ENCODE measurements around the gene PMS1. TPM values are rescaled to one million over a fixed set of nuclear protein-coding genes. Genes with fewer than 3 reads are reported as not detected.
A peak's percentile ranks its signal among the peaks of the same experiment; 100 is the strongest.

PMS1 gene
- total and polyA plus RNA-seq, 12 donors = 8.0 to 32.7 (median 19.2) TPM

DNA sequence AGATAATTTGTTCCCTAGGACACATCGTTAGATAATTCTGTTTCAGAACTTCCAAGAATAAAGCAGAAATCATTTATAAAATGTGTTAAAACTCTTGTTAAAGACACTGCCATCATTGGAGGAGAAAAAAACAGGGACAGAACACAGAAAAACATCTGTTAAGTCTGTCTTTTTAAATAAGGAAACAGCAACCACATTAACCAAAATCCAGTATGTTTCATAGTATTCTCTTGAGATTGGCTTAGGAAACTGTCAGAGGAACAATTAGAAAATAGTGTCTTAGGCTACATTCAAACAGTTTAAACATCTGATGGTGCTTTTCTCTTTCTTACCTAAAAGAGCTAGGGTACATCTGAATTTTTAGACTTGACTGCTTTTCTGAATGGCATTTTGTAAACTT lies 81.6 kb downstream of the PMS1 start:
- no peak for DNase-seq
- intact Hi-C loops (cut with DNase I) = no loop called here
- TF ChIP-seq CTCF (IDR thresholded peaks at IDR 0.05) = no peak
- no peak for TF ChIP-seq POLR2A (IDR thresholded peaks at IDR 0.05)
- no peaks in the 10 kb centered on the region for H3K27me3 ChIP-seq
- H3K4me3 ChIP-seq = no peak overlapping the region
- H3K9me3 ChIP-seq (replicated peaks in 1 of 3) = no peaks in the 10 kb centered on the region
- peaks cover 4 to 8% of the 10 kb centered on the region in 2 donors for H3K4me1 ChIP-seq (replicated peaks in 1 of 2)
- WGBS, 4 donors = 84 to 94% (median 91%) methylated on average over 1 of the region's 1 CpG
- no peak overlapping the region for H3K27ac ChIP-seq
- H3K36me3 ChIP-seq (replicated peaks in 1 of 2) = no peaks in the 10 kb centered on the region

GRCh38 chr2:189866296-189866695 lies 82.0 kb downstream of the PMS1 start:
- no peaks in the 10 kb centered on the region for H3K9me3 ChIP-seq (replicated peaks in 1 of 3)
- peaks cover 4 to 8% of the 10 kb centered on the region in 2 donors for H3K4me1 ChIP-seq (replicated peaks in 1 of 2)
- H3K27me3 ChIP-seq = no peaks in the 10 kb centered on the region
- H3K4me3 ChIP-seq = no peak overlapping the region
- TF ChIP-seq POLR2A (IDR thresholded peaks at IDR 0.05) = no peak
- no peak for TF ChIP-seq CTCF (IDR thresholded peaks at IDR 0.05)
- 100% methylated on average over 1 of the region's 1 CpG for WGBS, 4 donors
- no peak for DNase-seq
- intact Hi-C loops (cut with DNase I) = no loop called here
- H3K27ac ChIP-seq = no peak overlapping the region
- no peaks in the 10 kb centered on the region for H3K36me3 ChIP-seq (replicated peaks in 1 of 2)

- Histone ChIP-seq H3K36me3 (replicated peaks in 1 of 2) (no peaks in the 10 kb centered on the region), H3K4me3 (no peak overlapping the region), H3K27me3 (no peaks in the 10 kb centered on the region), H3K9me3 (replicated peaks in 1 of 3) (no peaks in the 10 kb centered on the region), H3K4me1 (replicated peaks in 1 of 2) (peaks cover 4 to 8% of the 10 kb centered on the region in 2 donors), H3K27ac (no peak overlapping the region)
- no peak for DNase-seq
- no peak for TF ChIP-seq CTCF (IDR thresholded peaks at IDR 0.05)
- TF ChIP-seq POLR2A (IDR thresholded peaks at IDR 0.05) = no peak
- intact Hi-C loops (cut with DNase I) = no loop called here
Measured at GRCh38 chr2:189868896-189869295, 84.6 kb downstream of the PMS1 start.

GRCh38 chr2:189870381-189871085 lies 86.3 kb downstream of the PMS1 start:
- H3K9me3 ChIP-seq (replicated peaks in 1 of 3) = no peaks in the 10 kb centered on the region
- H3K4me3 ChIP-seq = no peak overlapping the region
- 67 to 77% (median 70%) methylated on average over 5 of the region's 5 CpGs for WGBS, 4 donors
- H3K36me3 ChIP-seq (replicated peaks in 1 of 2) = no peaks in the 10 kb centered on the region
- peak overlapping the region in 1 of 5 donors; percentile 8 for H3K27ac ChIP-seq
- no peaks in the 10 kb centered on the region for H3K27me3 ChIP-seq
- intact Hi-C loops (cut with DNase I) = no loop called here
- H3K4me1 ChIP-seq (replicated peaks in 1 of 2) = peaks cover 4 to 8% of the 10 kb centered on the region in 2 donors
- TF ChIP-seq POLR2A (IDR thresholded peaks at IDR 0.05) = no peak
- no peak for TF ChIP-seq CTCF (IDR thresholded peaks at IDR 0.05)
- no peak for DNase-seq
